Measurements from ENCODE around the gene PRKCB.

The PRKCB gene

GRCh38 chr16:23835390-23836077 is at the start of gene PRKCB:
TSS of gene PRKCB (plus strand) at chr16:23835983.
- DNase-seq (ENCODE audit: low read depth in 1 of 2, low spot score in 1 of 2) = peak; percentile 81 to 93

- no peak for DNase-seq (ENCODE audit: low read depth in 1 of 2, low spot score in 1 of 2)
Measured at GRCh38 chr16:23786964-23787561, 48.7 kb upstream of the PRKCB start.

- no peak for DNase-seq (ENCODE audit: low read depth in 1 of 2, low spot score in 1 of 2)
Measured at GRCh38 chr16:23788685-23789084, 47.1 kb upstream of the PRKCB start.

- DNase-seq (ENCODE audit: low read depth in 1 of 2, low spot score in 1 of 2) = no peak
Measured at GRCh38 chr16:23795378-23795777, 40.4 kb upstream of the PRKCB start.

GRCh38 chr16:23796941-23797340 is 38.8 kb upstream of the PRKCB start:
- DNase-seq (ENCODE audit: low read depth in 1 of 2, low spot score in 1 of 2) = no peak

- peak; percentile 54 to 67 for DNase-seq (ENCODE audit: low read depth in 1 of 2, low spot score in 1 of 2)
Measured at GRCh38 chr16:23801378-23801777, 34.4 kb upstream of the PRKCB start.

GRCh38 chr16:23802776-23803175 is 33.0 kb upstream of the PRKCB start:
- no peak for DNase-seq (ENCODE audit: low read depth in 1 of 2, low spot score in 1 of 2)

GRCh38 chr16:23803591-23804123 is 32.1 kb upstream of the PRKCB start:
- DNase-seq (ENCODE audit: low read depth in 1 of 2, low spot score in 1 of 2) = peak; percentile 38 to 43

- DNase-seq (ENCODE audit: low read depth in 1 of 2, low spot score in 1 of 2) = no peak
Measured at GRCh38 chr16:23807028-23807427, 28.8 kb upstream of the PRKCB start.

- DNase-seq (ENCODE audit: low read depth in 1 of 2, low spot score in 1 of 2) = no peak
Measured at GRCh38 chr16:23821467-23821866, 14.3 kb upstream of the PRKCB start.

- DNase-seq (ENCODE audit: low read depth in 1 of 2, low spot score in 1 of 2) = no peak
Measured at GRCh38 chr16:23821875-23822688, 13.7 kb upstream of the PRKCB start.

- no peak for DNase-seq (ENCODE audit: low read depth in 1 of 2, low spot score in 1 of 2)
Measured at GRCh38 chr16:23823475-23824384, 12.1 kb upstream of the PRKCB start.

GRCh38 chr16:23824909-23825308 is 10.9 kb upstream of the PRKCB start:
- DNase-seq (ENCODE audit: low read depth in 1 of 2, low spot score in 1 of 2) = no peak

GRCh38 chr16:23826528-23827045 is 9.2 kb upstream of the PRKCB start:
- no peak for DNase-seq (ENCODE audit: low read depth in 1 of 2, low spot score in 1 of 2)

GRCh38 chr16:23827057-23827456 is 8.7 kb upstream of the PRKCB start:
- DNase-seq (ENCODE audit: low read depth in 1 of 2, low spot score in 1 of 2) = no peak

GRCh38 chr16:23829454-23829853 is 6.3 kb upstream of the PRKCB start:
- no peak for DNase-seq (ENCODE audit: low read depth in 1 of 2, low spot score in 1 of 2)

GRCh38 chr16:23830276-23830675 is 5.5 kb upstream of the PRKCB start:
- DNase-seq (ENCODE audit: low read depth in 1 of 2, low spot score in 1 of 2) = no peak

- DNase-seq (ENCODE audit: low read depth in 1 of 2, low spot score in 1 of 2) = no peak
Measured at GRCh38 chr16:23832882-23833281, 2.9 kb upstream of the PRKCB start.

GRCh38 chr16:23833504-23833903 is 2.3 kb upstream of the PRKCB start:
- DNase-seq (ENCODE audit: low read depth in 1 of 2, low spot score in 1 of 2) = no peak

GRCh38 chr16:23833960-23834685 is 1.7 kb upstream of the PRKCB start:
- no peak for DNase-seq (ENCODE audit: low read depth in 1 of 2, low spot score in 1 of 2)
